AG04450 (cell line): ENCODE measurements around the gene CANT1. TPM values are rescaled to one million over a fixed set of nuclear protein-coding genes. Genes with fewer than 3 reads are reported as not detected.

ENCODE experiments used
- CTCF ChIA-PET: fragments of 300-600, 350-600 bp; formaldehyde crosslinking; extraction: SDS; loops from one replicate; lab custom pipeline; 2022; ENCODE audit warnings: antibody characterized with exemption, inconsistent platforms; lab: Charles Lee
- POLR2A ChIA-PET: fragments of 350-600 bp; formaldehyde crosslinking; extraction: SDS; loops from one replicate; lab custom pipeline; 2021; ENCODE audit warnings: antibody characterized with exemption, inconsistent platforms; lab: Yijun Ruan, JAX
- DNase-seq: peaks from one replicate; pipeline ENCODE4 v3.0.0-alpha.2; 2011; ENCODE audit warnings: low read depth, low spot score
- H3K27ac ChIP-seq: one replicate; pipeline ENCODE4 v1.5.1; 2012; ENCODE audit warnings: low read depth, low read length, control low read depth
- H3K27me3 ChIP-seq: one replicate; pipeline ENCODE4 v1.6.0; 2012; ENCODE audit warnings: low read length; ENCODE audit not compliant: control insufficient read depth, insufficient read depth
- H3K4me3 ChIP-seq: 2 replicates; pipeline ENCODE4 v1.5.1; 2011; ENCODE audit warnings: mild to moderate bottlenecking, low read depth, low read length, control low read depth
- H3K9me3 ChIP-seq: 2 replicates; pipeline ENCODE4 v1.5.1; 2012; ENCODE audit warnings: low read length; ENCODE audit not compliant: control insufficient read depth, insufficient read depth
- polyA plus RNA-seq: library from polyadenylated mRNA; depleted of rRNA; stranded (reverse); fragments of >200 nt; gene quantifications from 2 replicates; pipeline ENCODE4 v1.2.3, GENCODE V29; 2011; rRNA removed
- TF ChIP-seq, protein P1 (sequence below): IDR thresholded peaks from 2 replicates; pipeline ENCODE4 v1.5.1; 2011; ENCODE audit warnings: low read depth, low read length, control low read depth, inconsistent platforms

Gene CANT1
- polyA plus RNA-seq, 1 experiment: 61.6 TPM

- CTCF ChIA-PET: interaction anchor here (0.7 kb wide), 1 partner anchor 25 kb away, joined by 3 read pairs; no protein-coding TSS in a partner anchor
These were observed 64.6 kb downstream of the CANT1 start for GRCh38 chr17:78944956-78945355.

DNA sequence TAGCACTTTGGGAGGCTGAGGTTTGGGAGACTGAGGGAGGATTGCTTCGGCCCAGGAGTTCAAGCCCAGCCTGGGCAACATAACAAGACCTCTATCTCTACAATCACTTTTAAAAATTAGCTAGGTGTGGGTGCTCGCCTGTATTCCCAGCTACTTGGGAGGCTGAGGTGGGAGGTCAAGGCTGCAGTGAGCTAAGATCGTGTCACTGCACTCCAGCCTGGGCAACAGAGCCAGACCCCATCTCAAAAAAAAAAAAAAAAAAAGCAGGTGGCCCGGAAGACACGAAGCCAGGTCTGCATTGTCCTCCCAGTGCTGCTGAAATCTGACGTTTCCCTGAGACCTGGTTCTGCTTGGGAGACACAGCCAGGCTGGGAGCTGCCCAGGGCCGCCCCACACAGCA lies 65.5 kb downstream of the CANT1 start:
- POLR2A ChIA-PET: no interaction called here
- TF ChIP-seq, protein P1, sequence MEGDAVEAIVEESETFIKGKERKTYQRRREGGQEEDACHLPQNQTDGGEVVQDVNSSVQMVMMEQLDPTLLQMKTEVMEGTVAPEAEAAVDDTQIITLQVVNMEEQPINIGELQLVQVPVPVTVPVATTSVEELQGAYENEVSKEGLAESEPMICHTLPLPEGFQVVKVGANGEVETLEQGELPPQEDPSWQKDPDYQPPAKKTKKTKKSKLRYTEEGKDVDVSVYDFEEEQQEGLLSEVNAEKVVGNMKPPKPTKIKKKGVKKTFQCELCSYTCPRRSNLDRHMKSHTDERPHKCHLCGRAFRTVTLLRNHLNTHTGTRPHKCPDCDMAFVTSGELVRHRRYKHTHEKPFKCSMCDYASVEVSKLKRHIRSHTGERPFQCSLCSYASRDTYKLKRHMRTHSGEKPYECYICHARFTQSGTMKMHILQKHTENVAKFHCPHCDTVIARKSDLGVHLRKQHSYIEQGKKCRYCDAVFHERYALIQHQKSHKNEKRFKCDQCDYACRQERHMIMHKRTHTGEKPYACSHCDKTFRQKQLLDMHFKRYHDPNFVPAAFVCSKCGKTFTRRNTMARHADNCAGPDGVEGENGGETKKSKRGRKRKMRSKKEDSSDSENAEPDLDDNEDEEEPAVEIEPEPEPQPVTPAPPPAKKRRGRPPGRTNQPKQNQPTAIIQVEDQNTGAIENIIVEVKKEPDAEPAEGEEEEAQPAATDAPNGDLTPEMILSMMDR: no peak
- CTCF ChIA-PET: interaction anchor here (1.5 kb wide), 1 partner anchor 27 kb away, joined by 9 read pairs; no protein-coding TSS in a partner anchor
- DNase-seq: no peak
- Histone ChIP-seq H3K9me3 (no peaks in the 10 kb centered on the region; the same call in 1 of the 2 replicates), H3K27ac (no peak overlapping the region), H3K4me3 (no peak overlapping the region), H3K27me3 (no peaks in the 10 kb centered on the region)

More at GRCh38 chr17:78944956-78945355, 64.6 kb downstream of the CANT1 start:
- DNase-seq: no peak
- Histone ChIP-seq H3K4me3 (no peak overlapping the region), H3K27ac (no peak overlapping the region), H3K9me3 (peaks cover 2% of the 10 kb centered on the region; the same call in 1 of the 2 replicates), H3K27me3 (no peaks in the 10 kb centered on the region)
- POLR2A ChIA-PET: no interaction called here
- TF ChIP-seq, protein P1: no peak

Other genes with a start within 250 kb of the CANT1 start
- gene CYTH1, start 227.5 kb downstream of the CANT1 start, polyA plus RNA-seq: 12.5 and 13.7 TPM in 2 replicates
- gene USP36, start 168.9 kb downstream of the CANT1 start, polyA plus RNA-seq: 18.3 and 19.2 TPM in 2 replicates
- 0.11 and 0.19 TPM in 2 replicates for gene CEP295NL, start 106.6 kb downstream of the CANT1 start, polyA plus RNA-seq
- 356 and 387 TPM in 2 replicates for gene TIMP2, start 84.4 kb downstream of the CANT1 start, polyA plus RNA-seq
- gene LGALS3BP, start 29.8 kb downstream of the CANT1 start, polyA plus RNA-seq: 126 and 171 TPM in 2 replicates
- 15.4 and 23.4 TPM in 2 replicates for gene C1QTNF1, start 14.4 kb upstream of the CANT1 start, polyA plus RNA-seq
- gene ENGASE, start 65.1 kb upstream of the CANT1 start, polyA plus RNA-seq: 5.9 and 6.0 TPM in 2 replicates